DOHH2 (cell line): Measurements from ENCODE around the gene GAS2L2.

Experiments used
- EZH2phosphoT487 ChIP-seq: fragments of 200-600 bp; sonication (generic); IDR thresholded peaks from 2 replicates; pipeline ENCODE4 v1.6.1; 2017; ENCODE audit warnings: borderline replicate concordance, mild to moderate bottlenecking, antibody characterized with exemption, low read length, moderate library complexity, mixed read lengths
- TF ChIP-seq, protein P1 (sequence below): fragments of 200-600 bp; sonication (generic); IDR thresholded peaks from one replicate; pipeline ENCODE4 v1.5.1; 2014; ENCODE audit warnings: antibody characterized with exemption, mild to moderate bottlenecking, low read depth, low read length; ENCODE audit not compliant: poor library complexity, severe bottlenecking

DNA sequence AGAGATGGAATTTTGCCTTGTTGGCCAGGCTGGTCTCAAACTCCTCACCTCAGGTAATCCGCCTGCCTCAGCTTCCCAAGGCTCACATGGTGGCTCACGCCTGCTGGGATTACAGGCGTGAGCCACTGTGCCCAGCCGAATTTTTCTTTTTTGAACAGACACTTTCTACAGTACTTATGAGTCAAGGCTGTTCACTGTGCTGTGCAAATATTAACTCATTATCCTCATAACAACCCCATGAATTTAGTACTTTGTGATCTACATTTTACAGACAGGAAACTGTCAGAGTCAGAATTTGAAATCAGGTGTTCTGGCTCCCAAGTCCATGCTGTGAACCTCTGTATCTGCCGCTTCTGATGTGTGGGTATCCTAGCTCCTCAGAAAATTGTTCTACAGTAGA is 47.3 kb downstream of the GAS2L2 start:
- TF ChIP-seq, protein P1, sequence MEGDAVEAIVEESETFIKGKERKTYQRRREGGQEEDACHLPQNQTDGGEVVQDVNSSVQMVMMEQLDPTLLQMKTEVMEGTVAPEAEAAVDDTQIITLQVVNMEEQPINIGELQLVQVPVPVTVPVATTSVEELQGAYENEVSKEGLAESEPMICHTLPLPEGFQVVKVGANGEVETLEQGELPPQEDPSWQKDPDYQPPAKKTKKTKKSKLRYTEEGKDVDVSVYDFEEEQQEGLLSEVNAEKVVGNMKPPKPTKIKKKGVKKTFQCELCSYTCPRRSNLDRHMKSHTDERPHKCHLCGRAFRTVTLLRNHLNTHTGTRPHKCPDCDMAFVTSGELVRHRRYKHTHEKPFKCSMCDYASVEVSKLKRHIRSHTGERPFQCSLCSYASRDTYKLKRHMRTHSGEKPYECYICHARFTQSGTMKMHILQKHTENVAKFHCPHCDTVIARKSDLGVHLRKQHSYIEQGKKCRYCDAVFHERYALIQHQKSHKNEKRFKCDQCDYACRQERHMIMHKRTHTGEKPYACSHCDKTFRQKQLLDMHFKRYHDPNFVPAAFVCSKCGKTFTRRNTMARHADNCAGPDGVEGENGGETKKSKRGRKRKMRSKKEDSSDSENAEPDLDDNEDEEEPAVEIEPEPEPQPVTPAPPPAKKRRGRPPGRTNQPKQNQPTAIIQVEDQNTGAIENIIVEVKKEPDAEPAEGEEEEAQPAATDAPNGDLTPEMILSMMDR, result no peak
- no peak for TF ChIP-seq EZH2phosphoT487
